Nephron progenitor cell (in vitro differentiated cells): ENCODE results near the gene TIMP4.

Experiments
- DNase-seq: peaks from one replicate; pipeline ENCODE4 v3.0.0; 2021
- H3K27ac Mint-ChIP-seq: 2 replicates; pipeline ENCODE4 v1.8.0; 2021; ENCODE audit warnings: mild to moderate bottlenecking, moderate library complexity, mixed read lengths
- H3K27me3 Mint-ChIP-seq: 2 replicates; pipeline ENCODE4 v1.8.0; 2021; ENCODE audit warnings: mild to moderate bottlenecking, low read depth, mixed read lengths; ENCODE audit not compliant: poor library complexity
- H3K36me3 Mint-ChIP-seq: 2 replicates; pipeline ENCODE4 v1.8.0; 2021; ENCODE audit warnings: low read depth, mixed read lengths
- H3K4me1 Mint-ChIP-seq: 2 replicates; pipeline ENCODE4 v1.8.0; 2021; ENCODE audit warnings: mixed read lengths
- H3K4me3 Mint-ChIP-seq: 2 replicates; pipeline ENCODE4 v1.8.0; 2021; ENCODE audit warnings: mild to moderate bottlenecking, moderate library complexity, mixed read lengths
- H3K9me3 Mint-ChIP-seq: 2 replicates; pipeline ENCODE4 v1.8.0; 2021; ENCODE audit warnings: mild to moderate bottlenecking, moderate library complexity, mixed read lengths
- TF ChIP-seq, protein P1 (sequence below): fragments of 200-600 bp; sonication (generic); IDR thresholded peaks from 2 replicates; pipeline ENCODE4 v1.5.0; 2021; ENCODE audit warnings: antibody characterized with exemption

TIMP4 gene

DNA sequence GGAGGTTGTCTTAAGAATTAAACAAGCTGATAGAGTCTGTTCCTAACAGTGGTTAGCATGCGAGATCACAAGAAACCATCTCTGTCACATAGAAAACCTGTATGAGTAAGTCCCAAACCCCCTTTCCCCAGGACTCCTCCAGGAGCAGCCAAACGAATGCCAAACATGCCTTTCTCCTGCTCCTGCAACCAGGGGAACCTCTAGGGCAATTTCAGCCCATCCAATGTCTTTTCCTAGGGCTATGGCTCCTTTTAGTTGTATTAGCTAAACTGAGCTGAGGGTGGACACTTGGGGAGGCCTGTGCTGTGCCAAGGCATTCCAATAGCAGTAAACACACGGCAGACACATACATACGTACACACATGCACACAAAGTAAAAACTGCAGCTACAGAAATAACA is 36.5 kb upstream of the TIMP4 start:
- Mint-ChIP-seq H3K4me1 (no peaks in the 10 kb centered on the region), H3K4me3 (no peak overlapping the region), H3K27ac (no peak overlapping the region), H3K27me3 (peaks cover 7% of the 10 kb centered on the region), H3K36me3 (no peaks in the 10 kb centered on the region), H3K9me3 (no peaks in the 10 kb centered on the region)
- TF ChIP-seq, protein P1, sequence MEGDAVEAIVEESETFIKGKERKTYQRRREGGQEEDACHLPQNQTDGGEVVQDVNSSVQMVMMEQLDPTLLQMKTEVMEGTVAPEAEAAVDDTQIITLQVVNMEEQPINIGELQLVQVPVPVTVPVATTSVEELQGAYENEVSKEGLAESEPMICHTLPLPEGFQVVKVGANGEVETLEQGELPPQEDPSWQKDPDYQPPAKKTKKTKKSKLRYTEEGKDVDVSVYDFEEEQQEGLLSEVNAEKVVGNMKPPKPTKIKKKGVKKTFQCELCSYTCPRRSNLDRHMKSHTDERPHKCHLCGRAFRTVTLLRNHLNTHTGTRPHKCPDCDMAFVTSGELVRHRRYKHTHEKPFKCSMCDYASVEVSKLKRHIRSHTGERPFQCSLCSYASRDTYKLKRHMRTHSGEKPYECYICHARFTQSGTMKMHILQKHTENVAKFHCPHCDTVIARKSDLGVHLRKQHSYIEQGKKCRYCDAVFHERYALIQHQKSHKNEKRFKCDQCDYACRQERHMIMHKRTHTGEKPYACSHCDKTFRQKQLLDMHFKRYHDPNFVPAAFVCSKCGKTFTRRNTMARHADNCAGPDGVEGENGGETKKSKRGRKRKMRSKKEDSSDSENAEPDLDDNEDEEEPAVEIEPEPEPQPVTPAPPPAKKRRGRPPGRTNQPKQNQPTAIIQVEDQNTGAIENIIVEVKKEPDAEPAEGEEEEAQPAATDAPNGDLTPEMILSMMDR, result no peak
- DNase-seq, result no peak

DNA sequence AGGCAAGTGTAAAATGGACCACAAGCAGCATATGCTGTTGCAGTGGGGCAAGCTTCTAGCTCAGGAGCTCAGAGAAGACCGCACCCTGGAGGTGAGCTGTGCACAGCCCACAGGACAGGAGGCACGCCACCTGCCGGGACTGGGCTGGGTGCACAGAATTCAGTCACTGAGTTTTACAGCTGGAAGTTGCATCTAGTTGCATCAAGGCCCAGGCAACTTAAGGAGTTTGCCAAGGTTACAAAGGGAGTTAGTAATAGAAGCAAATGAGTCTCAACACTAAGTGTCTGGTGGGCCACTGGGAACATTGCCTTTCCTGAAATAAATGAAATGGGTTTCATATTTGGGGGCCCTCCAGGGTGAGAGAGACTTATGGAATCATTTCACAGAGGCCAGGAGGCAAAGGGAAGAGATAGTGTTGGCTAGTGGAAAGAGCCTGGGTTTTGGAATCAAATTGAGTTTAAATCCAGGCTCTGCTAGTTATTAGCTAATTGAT is 36.0 kb upstream of the TIMP4 start:
- TF ChIP-seq, protein P1, result no peak
- Mint-ChIP-seq H3K4me1 (no peaks in the 10 kb centered on the region), H3K36me3 (no peaks in the 10 kb centered on the region), H3K27ac (no peak overlapping the region), H3K27me3 (peaks cover 8% of the 10 kb centered on the region), H3K4me3 (no peak overlapping the region), H3K9me3 (no peaks in the 10 kb centered on the region)
- no peak for DNase-seq

DNA sequence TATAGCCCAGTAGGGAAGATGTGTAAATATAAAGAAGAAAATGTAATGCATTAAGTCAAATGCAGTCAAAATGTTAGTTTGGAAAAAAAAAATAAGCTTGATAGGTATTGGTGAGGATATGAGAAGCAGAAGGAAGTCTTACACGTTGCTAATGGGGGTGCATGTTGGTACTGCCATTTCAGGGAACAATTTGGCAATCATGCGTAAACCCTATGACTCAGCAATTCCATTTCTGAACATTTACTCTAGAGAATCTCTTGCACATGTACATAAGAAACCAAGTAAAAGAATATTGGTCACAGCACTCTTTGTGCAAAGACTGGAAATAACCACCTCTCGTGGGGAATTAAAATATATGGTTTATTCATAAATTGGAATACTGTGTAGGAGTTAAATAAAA is 35.5 kb upstream of the TIMP4 start:
- TF ChIP-seq, protein P1, result no peak
- Mint-ChIP-seq H3K4me1 (peaks cover 4% of the 10 kb centered on the region), H3K4me3 (no peak overlapping the region), H3K9me3 (no peaks in the 10 kb centered on the region), H3K27me3 (peaks cover 8% of the 10 kb centered on the region), H3K36me3 (no peaks in the 10 kb centered on the region), H3K27ac (no peak overlapping the region)
- DNase-seq, result no peak

DNA sequence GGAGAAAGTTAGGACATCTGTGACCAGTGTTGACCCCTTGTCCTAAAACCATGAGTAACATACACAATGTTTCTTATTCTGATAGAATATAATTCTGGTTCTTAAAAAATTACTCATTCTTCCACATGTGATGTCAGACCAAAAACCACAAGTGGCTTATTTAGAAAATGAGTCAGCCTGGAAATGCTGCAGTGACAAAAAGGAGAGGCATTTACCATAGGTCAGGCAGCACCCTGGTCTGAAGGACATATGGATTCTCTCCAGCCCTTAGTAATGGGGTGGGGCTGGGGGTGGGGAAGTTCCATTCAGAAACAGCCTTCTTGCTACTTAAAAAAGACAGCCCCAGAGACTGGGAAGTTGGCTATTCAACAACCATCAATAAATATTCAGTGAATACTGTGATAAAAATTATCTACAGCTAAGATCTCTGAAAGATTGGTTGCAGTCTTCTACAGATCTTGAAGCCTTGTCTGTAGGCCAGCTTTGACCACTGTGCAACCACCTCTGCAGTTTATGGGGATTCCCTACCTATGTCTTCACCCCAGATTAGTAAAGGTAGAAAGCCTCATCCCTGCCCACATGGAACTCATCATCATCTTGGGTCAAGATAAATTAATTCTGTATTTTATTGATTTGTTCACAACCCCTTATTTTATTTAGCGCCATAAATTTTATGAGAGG is 34.9 kb upstream of the TIMP4 start:
- no peak overlapping the region for H3K27ac Mint-ChIP-seq
- no peaks in the 10 kb centered on the region for H3K36me3 Mint-ChIP-seq
- TF ChIP-seq, protein P1, result no peak
- H3K4me1 Mint-ChIP-seq, result peaks cover 9% of the 10 kb centered on the region
- H3K9me3 Mint-ChIP-seq, result no peaks in the 10 kb centered on the region
- H3K27me3 Mint-ChIP-seq, result peaks cover 8% of the 10 kb centered on the region
- DNase-seq, result no peak
- no peak overlapping the region for H3K4me3 Mint-ChIP-seq

- Mint-ChIP-seq H3K36me3 (no peaks in the 10 kb centered on the region), H3K27me3 (peaks cover 8% of the 10 kb centered on the region), H3K9me3 (no peaks in the 10 kb centered on the region), H3K27ac (no peak overlapping the region), H3K4me1 (peaks cover 17% of the 10 kb centered on the region), H3K4me3 (no peak overlapping the region)
- no peak for DNase-seq
- TF ChIP-seq, protein P1, result no peak
Measured at GRCh38 chr3:12192655-12193484, 34.2 kb upstream of the TIMP4 start.
